Measurements from ENCODE around the gene ZFY. TPM values are rescaled to one million over a fixed set of nuclear protein-coding genes. Genes with fewer than 3 reads are reported as not detected.

Gene ZFY
- total and polyA plus RNA-seq, 2 of the 4 experiments (the other 2 are of a cell fraction): not detected

DNA sequence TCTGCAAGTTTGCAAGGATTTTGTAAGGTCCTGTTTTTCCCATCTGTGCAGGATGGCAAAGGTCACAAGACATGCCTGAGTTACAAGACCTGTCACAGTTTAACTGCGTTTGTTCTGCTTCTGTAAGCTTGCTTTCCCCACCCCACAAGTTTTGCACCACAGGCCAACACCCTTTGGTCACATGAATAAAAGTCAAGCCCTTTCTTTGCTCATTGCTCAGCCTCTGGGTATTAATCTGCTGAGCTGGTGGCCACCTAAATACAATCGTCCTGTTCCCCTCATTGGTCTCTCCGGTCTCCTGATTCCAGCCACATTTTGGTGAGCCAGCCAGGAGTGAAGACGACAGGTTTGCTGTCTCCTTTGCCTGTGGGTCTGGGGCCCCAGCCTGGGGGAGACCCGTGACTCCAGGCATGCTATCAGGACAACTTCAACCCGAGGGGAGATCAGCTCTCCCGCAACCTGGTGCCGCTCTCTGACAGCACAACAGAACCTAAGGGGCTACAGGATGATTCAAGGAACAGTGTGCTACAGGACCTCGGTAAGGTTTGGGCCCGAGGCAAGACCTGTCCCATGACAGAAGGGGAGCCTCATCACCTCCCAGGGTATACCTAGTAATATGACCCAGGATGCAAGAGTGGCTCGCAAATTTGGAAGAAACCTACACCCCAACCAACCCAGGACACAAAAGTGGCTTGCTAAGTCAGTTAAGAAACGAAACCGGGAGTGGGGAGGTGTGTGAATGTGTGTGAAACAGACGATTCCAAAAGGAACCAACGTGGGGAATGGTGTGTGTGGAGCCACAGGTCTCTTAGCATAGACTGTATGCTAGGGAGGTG lies 67.7 kb downstream of the ZFY start:
- Histone ChIP-seq H4K5ac (ENCODE audit: low read depth, low read length) (no peak overlapping the region), H3K9me3 (ENCODE audit: control insufficient read depth, insufficient read depth, low read length) (no peaks in the 10 kb centered on the region), H3K4ac (ENCODE audit: low read depth, low read length) (no peak overlapping the region), H3K27me3 (ENCODE audit: control insufficient read depth, insufficient read depth, low read length) (no peaks in the 10 kb centered on the region), H2BK5ac (ENCODE audit: low read depth, low read length, poor library complexity, severe bottlenecking) (no peak overlapping the region), H3K4me2 (ENCODE audit: low read depth, low read length) (no peak overlapping the region), H3K36me3 (ENCODE audit: control insufficient read depth, insufficient read depth, low read length) (no peaks in the 10 kb centered on the region), H3K9me1 (ENCODE audit: insufficient read depth, low read length) (no peaks in the 10 kb centered on the region), H3K14ac (replicated peaks; ENCODE audit: low read depth, low read length) (no peak overlapping the region), H3K27ac (ENCODE audit: insufficient read depth, low read length) (no peak overlapping the region), H2BK120ac (ENCODE audit: low read depth, low read length) (no peak overlapping the region), H3K4me3 (ENCODE audit: insufficient read depth, low read depth, low read length) (no peak overlapping the region), H3K79me1 (ENCODE audit: low read depth in 1 of 2, low read length in 2 of 2) (no peaks in the 10 kb centered on the region), H4K91ac (ENCODE audit: insufficient read depth, low read depth, low read length) (no peak overlapping the region), H4K8ac (ENCODE audit: low read depth in 2 of 2, low read length in 2 of 2) (no peak overlapping the region), H2BK15ac (ENCODE audit: low read depth, low read length) (no peak overlapping the region), H2AK5ac (ENCODE audit: low read depth, low read length) (no peak overlapping the region), H2BK20ac (ENCODE audit: low read depth, low read length) (no peak overlapping the region), H3K56ac (ENCODE audit: extremely low read depth, insufficient read depth, low read length) (no peak overlapping the region), H3K23ac (ENCODE audit: low read depth, low read length) (no peak overlapping the region), H4K20me1 (ENCODE audit: insufficient read depth, low read length) (no peaks in the 10 kb centered on the region), H3K18ac (ENCODE audit: low read depth, low read length) (no peak overlapping the region), H3K4me1 (ENCODE audit: control insufficient read depth, insufficient read depth, low read length) (no peaks in the 10 kb centered on the region), H3K9ac (ENCODE audit: low read depth, low read length) (no peak overlapping the region), H2AK9ac (replicated peaks; ENCODE audit: low read depth, low read length, poor library complexity) (no peak overlapping the region), H2AFZ (replicated peaks; ENCODE audit: low read length, poor library complexity) (no peak overlapping the region)
- no TSS peak for BruUV-seq (replicated peaks)
- POLR2A ChIA-PET (ENCODE audit: unreplicated experiment): no interaction called here
- ATAC-seq (ENCODE audit: low read depth) (no peak), DNase-seq (no peak)
- WGBS, 2 experiments (ENCODE audit: extremely low coverage in 2 of 2, insufficient read length in 1 of 2): no CpG with 5 or more reads among the region's 15 CpGs
- CTCF ChIA-PET: no interaction called here
- in situ Hi-C loops (cut with MboI; ENCODE audit: low sequenced_read_pairs) (no loop called here), dilution Hi-C loops (cut with HindIII; ENCODE audit: low sequenced_read_pairs, unreplicated experiment) (no loop called here), intact Hi-C loops (cut with micrococcal nuclease) (no loop called here)
- TF ChIP-seq CEBPB (IDR thresholded peaks at IDR 0.05; ENCODE audit: low read depth, low read length) (no peak), POLR2A (IDR thresholded peaks at IDR 0.05; ENCODE audit: low read depth, low read length) (no peak), RFX5 (IDR thresholded peaks at IDR 0.05; ENCODE audit: low read depth, low read length) (no peak), NFE2L2 (IDR thresholded peaks at IDR 0.05; ENCODE audit: low read depth, low read length) (no peak), MXI1 (IDR thresholded peaks at IDR 0.05; ENCODE audit: borderline replicate concordance, low read depth, low read length) (no peak), MAFK (IDR thresholded peaks at IDR 0.05; ENCODE audit: low read depth, low read length) (no peak), USF2 (IDR thresholded peaks at IDR 0.05; ENCODE audit: low read depth, low read length) (no peak), SMC3 (IDR thresholded peaks at IDR 0.05; ENCODE audit: low read depth, low read length) (no peak)

Measured in IMR-90 (cell line).